ENCODE results near the gene GFRA1.
A peak's percentile ranks its signal among the peaks of the same experiment; 100 is the strongest.

GFRA1 gene

GRCh38 chr10:116026315-116026714 lies 246.7 kb downstream of the GFRA1 start:
- H3K4me3 ChIP-seq (ENCODE audit: low read depth, low read length), result no peak overlapping the region
- TF ChIP-seq CTCF (IDR thresholded peaks at IDR 0.05; ENCODE audit: low read depth, low read length), result no peak
- in situ Hi-C loops (cut with HindIII; ENCODE audit: low sequenced_read_pairs), result no loop called here
- DNase-seq (ENCODE audit: low read depth, low spot score), result no peak

- in situ Hi-C loops (cut with HindIII; ENCODE audit: low sequenced_read_pairs), result no loop called here
- H3K4me3 ChIP-seq (ENCODE audit: low read depth, low read length), result no peak overlapping the region
- DNase-seq (ENCODE audit: low read depth, low spot score), result no peak
- no peak for TF ChIP-seq CTCF (IDR thresholded peaks at IDR 0.05; ENCODE audit: low read depth, low read length)
These were observed 248.6 kb downstream of the GFRA1 start for GRCh38 chr10:116024271-116024878.

GRCh38 chr10:116017405-116017804 lies 255.6 kb downstream of the GFRA1 start:
- in situ Hi-C loops (cut with HindIII; ENCODE audit: low sequenced_read_pairs), result no loop called here
- no peak overlapping the region for H3K4me3 ChIP-seq (ENCODE audit: low read depth, low read length)
- no peak for TF ChIP-seq CTCF (IDR thresholded peaks at IDR 0.05; ENCODE audit: low read depth, low read length)
- no peak for DNase-seq (ENCODE audit: low read depth, low spot score)

GRCh38 chr10:116015583-116016333 lies 257.2 kb downstream of the GFRA1 start:
- H3K4me3 ChIP-seq (ENCODE audit: low read depth, low read length), result no peak overlapping the region
- in situ Hi-C loops (cut with HindIII; ENCODE audit: low sequenced_read_pairs), result no loop called here
- TF ChIP-seq CTCF (IDR thresholded peaks at IDR 0.05; ENCODE audit: low read depth, low read length), result no peak
- no peak for DNase-seq (ENCODE audit: low read depth, low spot score)

GRCh38 chr10:116014871-116015582 lies 258.0 kb downstream of the GFRA1 start:
- no peak overlapping the region for H3K4me3 ChIP-seq (ENCODE audit: low read depth, low read length)
- DNase-seq (ENCODE audit: low read depth, low spot score), result peak; percentile 9
- TF ChIP-seq CTCF (IDR thresholded peaks at IDR 0.05; ENCODE audit: low read depth, low read length), result no peak
- in situ Hi-C loops (cut with HindIII; ENCODE audit: low sequenced_read_pairs), result no loop called here

GRCh38 chr10:116014326-116014725 lies 258.7 kb downstream of the GFRA1 start:
- DNase-seq (ENCODE audit: low read depth, low spot score), result no peak
- in situ Hi-C loops (cut with HindIII; ENCODE audit: low sequenced_read_pairs), result no loop called here

More at GRCh38 chr10:116014326-116014725, 258.7 kb downstream of the GFRA1 start:
- no peak for TF ChIP-seq CTCF (IDR thresholded peaks at IDR 0.05; ENCODE audit: low read depth, low read length)
- H3K4me3 ChIP-seq (ENCODE audit: low read depth, low read length), result no peak overlapping the region
